GM23338 (cell line): ENCODE results near the gene OR5H14. TPM values are rescaled to one million over a fixed set of nuclear protein-coding genes. Genes with fewer than 3 reads are reported as not detected.
"Not testable (repeated sequence)": the region's sequence is repeated elsewhere in the genome, so short reads cannot be mapped to it uniquely, and the experiment has no call there.

Experiments used
- ATAC-seq: fragments of 200-7000 bp; cut with Tn5 transposase; 3 replicates; pipeline ENCODE4 v1.9.1; 2020
- DNase-seq: peaks from one replicate; pipeline ENCODE4 v3.0.0-alpha.2; 2015; ENCODE audit warnings: low spot score
- H2AFZ ChIP-seq: fragments of 200-600 bp; sonication (generic); 2 replicates; pipeline ENCODE4 v1.8.0; 2016; ENCODE audit warnings: antibody characterized with exemption, mild to moderate bottlenecking, moderate library complexity
- H3F3A ChIP-seq: fragments of 200-600 bp; sonication (generic); replicated peaks from 2 replicates; pipeline ENCODE4 v1.8.0; 2017; ENCODE audit warnings: antibody characterized with exemption, mixed run types, low read depth
- H3K27ac ChIP-seq: fragments of 200-600 bp; sonication (generic); 2 replicates; pipeline ENCODE4 v1.6.1; 2016; ENCODE audit warnings: low read depth
- H3K27me3 ChIP-seq: fragments of 200-600 bp; sonication (generic); 2 replicates; pipeline ENCODE4 v1.8.0; 2016; ENCODE audit warnings: mild to moderate bottlenecking, mixed run types, moderate library complexity; ENCODE audit not compliant: insufficient read depth
- H3K36me3 ChIP-seq: fragments of 200-600 bp; sonication (generic); 2 replicates; pipeline ENCODE4 v1.8.0; 2016; ENCODE audit warnings: mild to moderate bottlenecking; ENCODE audit not compliant: insufficient read depth
- H3K4me1 ChIP-seq: fragments of 200-600 bp; sonication (generic); 2 replicates; pipeline ENCODE4 v1.8.0; 2016; ENCODE audit warnings: mild to moderate bottlenecking, moderate library complexity; ENCODE audit not compliant: insufficient read depth
- H3K4me2 ChIP-seq: fragments of 200-600 bp; sonication (generic); 2 replicates; pipeline ENCODE4 v1.7.1; 2017; ENCODE audit warnings: mixed run types
- H3K4me3 ChIP-seq: fragments of 200-600 bp; sonication (generic); 2 replicates; pipeline ENCODE4 v1.6.1; 2016; ENCODE audit warnings: mixed run types
- H3K79me2 ChIP-seq: fragments of 200-600 bp; sonication (generic); replicated peaks from 2 replicates; pipeline ENCODE4 v1.8.0; 2017; ENCODE audit warnings: mild to moderate bottlenecking; ENCODE audit not compliant: insufficient read depth
- H3K9me2 ChIP-seq: fragments of 200-600 bp; sonication (generic); 2 replicates; pipeline ENCODE4 v1.8.0; 2017; ENCODE audit not compliant: insufficient read depth
- H4K20me1 ChIP-seq: fragments of 200-600 bp; sonication (generic); replicated peaks from 2 replicates; pipeline ENCODE4 v1.8.0; 2017; ENCODE audit warnings: mild to moderate bottlenecking; ENCODE audit not compliant: insufficient read depth
- H3K27ac Mint-ChIP-seq: 2 replicates; pipeline ENCODE4 v1.8.0; 2020; ENCODE audit warnings: inconsistent platforms, mild to moderate bottlenecking, moderate library complexity, mixed read lengths
- H3K27me3 Mint-ChIP-seq: 3 replicates; pipeline ENCODE4 v1.8.0; 2022; ENCODE audit warnings: low read depth, mild to moderate bottlenecking, moderate library complexity, mixed read lengths, inconsistent platforms; ENCODE audit not compliant: insufficient read depth, poor library complexity
- H3K36me3 Mint-ChIP-seq: 3 replicates; pipeline ENCODE4 v1.8.0; 2021; ENCODE audit warnings: low read depth, mild to moderate bottlenecking, inconsistent platforms, moderate library complexity, mixed read lengths
- H3K4me1 Mint-ChIP-seq: 3 replicates; pipeline ENCODE4 v1.8.0; 2020; ENCODE audit warnings: mild to moderate bottlenecking, inconsistent platforms, mixed read lengths
- H3K4me3 Mint-ChIP-seq: 3 replicates; pipeline ENCODE4 v1.8.0; 2021; ENCODE audit warnings: moderate library complexity, mild to moderate bottlenecking, inconsistent platforms, mixed read lengths
- H3K9me3 Mint-ChIP-seq: 3 replicates; pipeline ENCODE4 v1.8.0; 2020; ENCODE audit warnings: moderate library complexity, mild to moderate bottlenecking, inconsistent platforms, mixed read lengths
- CREB1 ChIP-seq: fragments of 250-450 bp; sonication (Bioruptor Pico); IDR thresholded peaks from 2 replicates; pipeline ENCODE4 v1.5.0; 2020; ENCODE audit warnings: low read depth, mild to moderate bottlenecking, moderate library complexity
- EZH2 ChIP-seq: fragments of 200-600 bp; sonication (generic); IDR thresholded peaks from one replicate; pipeline ENCODE4 v1.8.0; 2017; ENCODE audit warnings: antibody characterized with exemption, mild to moderate bottlenecking, low read depth; ENCODE audit not compliant: unreplicated experiment
- EZH2phosphoT487 ChIP-seq: fragments of 200-600 bp; sonication (generic); IDR thresholded peaks from one replicate; pipeline ENCODE4 v1.8.1; 2018; ENCODE audit warnings: antibody characterized with exemption; ENCODE audit not compliant: unreplicated experiment
- NANOG ChIP-seq: IDR thresholded peaks from 2 replicates; pipeline ENCODE4 v1.6.1; 2016; ENCODE audit warnings: antibody characterized with exemption, borderline replicate concordance
- POLR2AphosphoS5 ChIP-seq: IDR thresholded peaks from 2 replicates; pipeline ENCODE4 v1.6.1; 2016; ENCODE audit warnings: antibody characterized with exemption, low read depth
- STAT1 ChIP-seq: IDR thresholded peaks from one replicate; pipeline ENCODE4 v1.6.1; 2016; ENCODE audit warnings: antibody characterized with exemption; ENCODE audit not compliant: unreplicated experiment
- ZNF114 ChIP-seq: fragments of 250-450 bp; sonication (Bioruptor Pico); IDR thresholded peaks from 2 replicates; pipeline ENCODE4 v1.5.0; 2020; ENCODE audit warnings: mild to moderate bottlenecking, moderate library complexity
- polyA plus RNA-seq: library from polyadenylated mRNA; unstranded; fragments of >200 nt; fragmentation: Nextera tagmentation; extraction: Ambion mirVana; gene quantifications from 2 replicates; pipeline ENCODE4 v1.2.1, GENCODE V29; 2016
- total RNA-seq: library from RNA; depleted of rRNA; stranded (reverse); fragments of >200 nt; shearing (Covaris generic); gene quantifications from 2 replicates; pipeline ENCODE4 v1.2.3, GENCODE V29; 2014
- TF ChIP-seq, protein P1 (sequence below): fragments of 250-450 bp; sonication (Bioruptor Pico); IDR thresholded peaks from 2 replicates; pipeline ENCODE4 v1.5.0; 2020; ENCODE audit warnings: mild to moderate bottlenecking, moderate library complexity
- TF ChIP-seq, protein P2 (sequence below): IDR thresholded peaks from 2 replicates; pipeline ENCODE4 v1.6.1; 2016; ENCODE audit warnings: antibody characterized with exemption
- TF ChIP-seq, protein P3 (sequence below), 2 experiments: fragments of 200-600 bp in 1 of 2; sonication (generic) in 1 of 2; conservative IDR thresholded peaks; 2 replicates each; pipeline versions ENCODE4 v1.5.1 to v1.6.1; 2016 to 2017; ENCODE audit warnings: antibody characterized with exemption in 2 of 2, low read depth in 2 of 2, mild to moderate bottlenecking in 2 of 2, moderate library complexity in 1 of 2

Gene OR5H14
- total and polyA plus RNA-seq, 2 experiments from 2014 or later, result 0.05 TPM; not detected in 1

DNA sequence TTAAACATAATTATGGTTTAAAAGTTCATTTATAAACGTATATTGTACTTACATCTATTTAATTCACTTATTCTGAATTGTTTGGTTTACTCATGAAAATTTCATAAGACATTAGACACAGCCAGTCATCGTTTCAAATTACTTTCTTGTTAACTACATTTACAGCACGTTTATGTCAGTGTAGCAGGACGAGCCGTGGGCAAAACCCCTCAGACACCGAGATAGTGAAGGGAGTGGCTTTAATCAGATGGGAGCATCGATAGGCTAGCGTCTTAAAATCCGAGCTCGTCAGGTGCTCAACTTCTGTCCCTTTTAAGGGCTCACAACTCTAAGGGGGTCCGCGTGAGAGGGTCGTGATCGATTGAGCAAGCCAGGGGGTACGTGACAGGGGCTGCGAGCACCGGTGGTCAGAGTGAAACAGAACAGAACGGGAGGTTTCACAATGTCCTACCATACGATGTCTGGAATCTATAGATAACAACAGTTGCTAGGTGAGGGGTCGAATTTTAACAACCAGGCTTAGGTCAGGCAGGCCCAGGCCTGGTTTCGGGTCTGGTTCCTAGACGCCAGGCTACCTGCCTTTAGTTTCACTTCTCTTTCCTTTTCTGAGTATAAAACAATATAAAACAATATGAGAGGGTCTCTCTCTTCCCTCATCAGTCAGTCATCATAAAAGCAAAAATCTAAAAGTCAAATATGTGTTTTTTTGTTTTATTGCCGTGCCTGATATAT, 9.3 kb upstream of the OR5H14 start:
- H3K27ac ChIP-seq, DNase-seq, H4K20me1 ChIP-seq, H3K36me3 ChIP-seq, H3K27me3 Mint-ChIP-seq, H3K4me1 ChIP-seq, H3F3A ChIP-seq, H3K4me3 Mint-ChIP-seq, H3K79me2 ChIP-seq, H3K4me3 ChIP-seq, H3K4me1 Mint-ChIP-seq, H3K9me2 ChIP-seq, H3K4me2 ChIP-seq, H3K27me3 ChIP-seq, H3K27ac Mint-ChIP-seq, H3K9me3 Mint-ChIP-seq, ATAC-seq, H3K36me3 Mint-ChIP-seq, H2AFZ ChIP-seq: not testable (repeated sequence)

DNA sequence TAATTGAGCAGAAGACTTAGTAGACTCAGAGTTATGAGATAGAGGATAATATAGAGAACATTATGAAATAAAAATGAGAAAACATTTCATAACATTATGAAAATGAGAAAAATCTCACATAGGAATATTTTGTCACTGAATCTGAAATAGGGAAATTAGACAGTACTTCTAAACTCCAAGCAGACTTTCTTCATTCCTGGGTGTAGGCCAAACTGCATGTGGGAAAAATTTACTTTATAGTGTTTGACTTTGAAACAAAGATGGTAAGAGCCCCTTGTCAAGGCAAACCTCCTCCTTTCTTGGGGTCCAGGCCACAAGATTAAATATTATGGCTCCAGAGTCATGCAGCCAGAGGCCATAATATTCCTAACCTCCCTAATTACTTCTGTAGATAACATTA, 6.7 kb upstream of the OR5H14 start:
- H3K9me2 ChIP-seq, result no peaks in the 10 kb centered on the region
- H3K79me2 ChIP-seq, result no peaks in the 10 kb centered on the region
- no peak overlapping the region for H3K27ac Mint-ChIP-seq
- H3K4me3 ChIP-seq, result no peak overlapping the region
- no peak overlapping the region for H3K27ac ChIP-seq
- no peaks in the 10 kb centered on the region for H3K36me3 Mint-ChIP-seq
- no peaks in the 10 kb centered on the region for H3F3A ChIP-seq
- no peaks in the 10 kb centered on the region; the same call in 1 of the 2 replicates for H3K4me1 ChIP-seq
- no peak overlapping the region for H2AFZ ChIP-seq
- H4K20me1 ChIP-seq, result no peaks in the 10 kb centered on the region
- H3K4me2 ChIP-seq, result no peak overlapping the region
- peaks cover 9% of the 10 kb centered on the region; the same call in 2 of the 3 replicates for H3K4me1 Mint-ChIP-seq
- no peaks in the 10 kb centered on the region for H3K27me3 ChIP-seq
- no peaks in the 10 kb centered on the region for H3K36me3 ChIP-seq
- H3K4me3 Mint-ChIP-seq, result no peak overlapping the region
- 0 out of 3 replicates have a peak, but pooled peaks cover 2% of the 10 kb centered on the region for H3K9me3 Mint-ChIP-seq
- DNase-seq (no peak), ATAC-seq (no peak)
- H3K27me3 Mint-ChIP-seq, result no peaks in the 10 kb centered on the region
- TF ChIP-seq, protein P1, sequence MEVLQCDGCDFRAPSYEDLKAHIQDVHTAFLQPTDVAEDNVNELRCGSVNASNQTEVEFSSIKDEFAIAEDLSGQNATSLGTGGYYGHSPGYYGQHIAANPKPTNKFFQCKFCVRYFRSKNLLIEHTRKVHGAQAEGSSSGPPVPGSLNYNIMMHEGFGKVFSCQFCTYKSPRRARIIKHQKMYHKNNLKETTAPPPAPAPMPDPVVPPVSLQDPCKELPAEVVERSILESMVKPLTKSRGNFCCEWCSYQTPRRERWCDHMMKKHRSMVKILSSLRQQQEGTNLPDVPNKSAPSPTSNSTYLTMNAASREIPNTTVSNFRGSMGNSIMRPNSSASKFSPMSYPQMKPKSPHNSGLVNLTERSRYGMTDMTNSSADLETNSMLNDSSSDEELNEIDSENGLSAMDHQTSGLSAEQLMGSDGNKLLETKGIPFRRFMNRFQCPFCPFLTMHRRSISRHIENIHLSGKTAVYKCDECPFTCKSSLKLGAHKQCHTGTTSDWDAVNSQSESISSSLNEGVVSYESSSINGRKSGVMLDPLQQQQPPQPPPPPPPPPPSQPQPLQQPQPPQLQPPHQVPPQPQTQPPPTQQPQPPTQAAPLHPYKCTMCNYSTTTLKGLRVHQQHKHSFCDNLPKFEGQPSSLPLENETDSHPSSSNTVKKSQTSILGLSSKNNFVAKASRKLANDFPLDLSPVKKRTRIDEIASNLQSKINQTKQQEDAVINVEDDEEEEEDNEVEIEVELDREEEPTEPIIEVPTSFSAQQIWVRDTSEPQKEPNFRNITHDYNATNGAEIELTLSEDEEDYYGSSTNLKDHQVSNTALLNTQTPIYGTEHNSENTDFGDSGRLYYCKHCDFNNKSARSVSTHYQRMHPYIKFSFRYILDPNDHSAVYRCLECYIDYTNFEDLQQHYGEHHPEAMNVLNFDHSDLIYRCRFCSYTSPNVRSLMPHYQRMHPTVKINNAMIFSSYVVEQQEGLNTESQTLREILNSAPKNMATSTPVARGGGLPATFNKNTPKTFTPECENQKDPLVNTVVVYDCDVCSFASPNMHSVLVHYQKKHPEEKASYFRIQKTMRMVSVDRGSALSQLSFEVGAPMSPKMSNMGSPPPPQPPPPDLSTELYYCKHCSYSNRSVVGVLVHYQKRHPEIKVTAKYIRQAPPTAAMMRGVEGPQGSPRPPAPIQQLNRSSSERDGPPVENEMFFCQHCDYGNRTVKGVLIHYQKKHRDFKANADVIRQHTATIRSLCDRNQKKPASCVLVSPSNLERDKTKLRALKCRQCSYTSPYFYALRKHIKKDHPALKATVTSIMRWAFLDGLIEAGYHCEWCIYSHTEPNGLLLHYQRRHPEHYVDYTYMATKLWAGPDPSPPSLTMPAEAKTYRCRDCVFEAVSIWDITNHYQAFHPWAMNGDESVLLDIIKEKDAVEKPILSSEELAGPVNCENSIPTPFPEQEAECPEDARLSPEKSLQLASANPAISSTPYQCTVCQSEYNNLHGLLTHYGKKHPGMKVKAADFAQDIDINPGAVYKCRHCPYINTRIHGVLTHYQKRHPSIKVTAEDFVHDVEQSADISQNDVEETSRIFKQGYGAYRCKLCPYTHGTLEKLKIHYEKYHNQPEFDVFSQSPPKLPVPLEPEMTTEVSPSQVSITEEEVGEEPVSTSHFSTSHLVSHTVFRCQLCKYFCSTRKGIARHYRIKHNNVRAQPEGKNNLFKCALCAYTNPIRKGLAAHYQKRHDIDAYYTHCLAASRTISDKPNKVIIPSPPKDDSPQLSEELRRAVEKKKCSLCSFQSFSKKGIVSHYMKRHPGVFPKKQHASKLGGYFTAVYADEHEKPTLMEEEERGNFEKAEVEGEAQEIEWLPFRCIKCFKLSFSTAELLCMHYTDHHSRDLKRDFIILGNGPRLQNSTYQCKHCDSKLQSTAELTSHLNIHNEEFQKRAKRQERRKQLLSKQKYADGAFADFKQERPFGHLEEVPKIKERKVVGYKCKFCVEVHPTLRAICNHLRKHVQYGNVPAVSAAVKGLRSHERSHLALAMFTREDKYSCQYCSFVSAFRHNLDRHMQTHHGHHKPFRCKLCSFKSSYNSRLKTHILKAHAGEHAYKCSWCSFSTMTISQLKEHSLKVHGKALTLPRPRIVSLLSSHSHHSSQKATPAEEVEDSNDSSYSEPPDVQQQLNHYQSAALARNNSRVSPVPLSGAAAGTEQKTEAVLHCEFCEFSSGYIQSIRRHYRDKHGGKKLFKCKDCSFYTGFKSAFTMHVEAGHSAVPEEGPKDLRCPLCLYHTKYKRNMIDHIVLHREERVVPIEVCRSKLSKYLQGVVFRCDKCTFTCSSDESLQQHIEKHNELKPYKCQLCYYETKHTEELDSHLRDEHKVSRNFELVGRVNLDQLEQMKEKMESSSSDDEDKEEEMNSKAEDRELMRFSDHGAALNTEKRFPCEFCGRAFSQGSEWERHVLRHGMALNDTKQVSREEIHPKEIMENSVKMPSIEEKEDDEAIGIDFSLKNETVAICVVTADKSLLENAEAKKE (CRISPR knock-in tag), result no peak
- TF ChIP-seq, protein P2, sequence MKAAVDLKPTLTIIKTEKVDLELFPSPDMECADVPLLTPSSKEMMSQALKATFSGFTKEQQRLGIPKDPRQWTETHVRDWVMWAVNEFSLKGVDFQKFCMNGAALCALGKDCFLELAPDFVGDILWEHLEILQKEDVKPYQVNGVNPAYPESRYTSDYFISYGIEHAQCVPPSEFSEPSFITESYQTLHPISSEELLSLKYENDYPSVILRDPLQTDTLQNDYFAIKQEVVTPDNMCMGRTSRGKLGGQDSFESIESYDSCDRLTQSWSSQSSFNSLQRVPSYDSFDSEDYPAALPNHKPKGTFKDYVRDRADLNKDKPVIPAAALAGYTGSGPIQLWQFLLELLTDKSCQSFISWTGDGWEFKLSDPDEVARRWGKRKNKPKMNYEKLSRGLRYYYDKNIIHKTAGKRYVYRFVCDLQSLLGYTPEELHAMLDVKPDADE, result no peak
- TF ChIP-seq STAT1 (no peak), POLR2AphosphoS5 (no peak), EZH2 (no peak), EZH2phosphoT487 (no peak), NANOG (no peak), CREB1 (CRISPR knock-in tag) (no peak), ZNF114 (no peak)
- TF ChIP-seq, protein P3, sequence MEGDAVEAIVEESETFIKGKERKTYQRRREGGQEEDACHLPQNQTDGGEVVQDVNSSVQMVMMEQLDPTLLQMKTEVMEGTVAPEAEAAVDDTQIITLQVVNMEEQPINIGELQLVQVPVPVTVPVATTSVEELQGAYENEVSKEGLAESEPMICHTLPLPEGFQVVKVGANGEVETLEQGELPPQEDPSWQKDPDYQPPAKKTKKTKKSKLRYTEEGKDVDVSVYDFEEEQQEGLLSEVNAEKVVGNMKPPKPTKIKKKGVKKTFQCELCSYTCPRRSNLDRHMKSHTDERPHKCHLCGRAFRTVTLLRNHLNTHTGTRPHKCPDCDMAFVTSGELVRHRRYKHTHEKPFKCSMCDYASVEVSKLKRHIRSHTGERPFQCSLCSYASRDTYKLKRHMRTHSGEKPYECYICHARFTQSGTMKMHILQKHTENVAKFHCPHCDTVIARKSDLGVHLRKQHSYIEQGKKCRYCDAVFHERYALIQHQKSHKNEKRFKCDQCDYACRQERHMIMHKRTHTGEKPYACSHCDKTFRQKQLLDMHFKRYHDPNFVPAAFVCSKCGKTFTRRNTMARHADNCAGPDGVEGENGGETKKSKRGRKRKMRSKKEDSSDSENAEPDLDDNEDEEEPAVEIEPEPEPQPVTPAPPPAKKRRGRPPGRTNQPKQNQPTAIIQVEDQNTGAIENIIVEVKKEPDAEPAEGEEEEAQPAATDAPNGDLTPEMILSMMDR (conservative IDR thresholded peaks at IDR 0.05; ENCODE audit: low read depth in 2 of 2), result no peak
